ENCODE results near the gene DRC1. TPM values are rescaled to one million over a fixed set of nuclear protein-coding genes. Genes with fewer than 3 reads are reported as not detected.

DRC1 gene
- total RNA-seq, 3 donors from 2014 or later = not detected

- H3K27ac ChIP-seq = no peak overlapping the region
- DNase-seq (ENCODE audit: low spot score in 2 of 2) = no peak
- H3K4me1 ChIP-seq = no peaks in the 10 kb centered on the region
- H3K4me3 ChIP-seq = no peak overlapping the region
- H3K36me3 ChIP-seq = no peaks in the 10 kb centered on the region
- TF ChIP-seq POLR2AphosphoS5 (IDR thresholded peaks at IDR 0.05) = no peak
- no peak for TF ChIP-seq POLR2A (IDR thresholded peaks at IDR 0.05)
- no peak for TF ChIP-seq CTCF (IDR thresholded peaks at IDR 0.05)
- intact Hi-C loops (cut with DNase I; ENCODE audit: low total_unique reads) = no loop called here
- no peaks in the 10 kb centered on the region for H3K27me3 ChIP-seq
- H3K9me3 ChIP-seq = peaks cover 6 to 12% of the 10 kb centered on the region in 2 donors
Measured at GRCh38 chr2:26469955-26470354, 68.2 kb downstream of the DRC1 start.

- Histone ChIP-seq H3K4me3 (no peak overlapping the region), H3K27me3 (no peaks in the 10 kb centered on the region), H3K27ac (no peak overlapping the region), H3K36me3 (no peaks in the 10 kb centered on the region), H3K9me3 (peaks cover 6 to 12% of the 10 kb centered on the region in 2 donors), H3K4me1 (no peaks in the 10 kb centered on the region)
- no peak for TF ChIP-seq CTCF (IDR thresholded peaks at IDR 0.05)
- TF ChIP-seq POLR2AphosphoS5 (IDR thresholded peaks at IDR 0.05) = no peak
- intact Hi-C loops (cut with DNase I; ENCODE audit: low total_unique reads) = no loop called here
- DNase-seq (ENCODE audit: low spot score in 2 of 2) = no peak
Measured at GRCh38 chr2:26470601-26471260, 69.0 kb downstream of the DRC1 start.

GRCh38 chr2:26471289-26471688 lies 69.6 kb downstream of the DRC1 start:
- Histone ChIP-seq H3K27ac (no peak overlapping the region), H3K27me3 (no peaks in the 10 kb centered on the region), H3K36me3 (no peaks in the 10 kb centered on the region), H3K9me3 (peaks cover 6 to 12% of the 10 kb centered on the region in 2 donors), H3K4me1 (no peaks in the 10 kb centered on the region), H3K4me3 (no peak overlapping the region)
- no peak for DNase-seq (ENCODE audit: low spot score in 2 of 2)
- intact Hi-C loops (cut with DNase I; ENCODE audit: low total_unique reads) = no loop called here
- TF ChIP-seq POLR2A (IDR thresholded peaks at IDR 0.05) = no peak
- no peak for TF ChIP-seq POLR2AphosphoS5 (IDR thresholded peaks at IDR 0.05)
- TF ChIP-seq CTCF (IDR thresholded peaks at IDR 0.05) = no peak

- Histone ChIP-seq H3K36me3 (no peaks in the 10 kb centered on the region), H3K9me3 (peaks cover 6 to 12% of the 10 kb centered on the region in 2 donors), H3K4me1 (no peaks in the 10 kb centered on the region), H3K4me3 (no peak overlapping the region), H3K27me3 (no peaks in the 10 kb centered on the region), H3K27ac (no peak overlapping the region)
- TF ChIP-seq CTCF (IDR thresholded peaks at IDR 0.05) (no peak), POLR2A (IDR thresholded peaks at IDR 0.05) (no peak), POLR2AphosphoS5 (IDR thresholded peaks at IDR 0.05) (no peak)
- DNase-seq (ENCODE audit: low spot score in 2 of 2) = no peak
- intact Hi-C loops (cut with DNase I; ENCODE audit: low total_unique reads) = no loop called here
Measured at GRCh38 chr2:26471766-26472706, 70.3 kb downstream of the DRC1 start.
